Stimulated activated CD8-positive, alpha-beta memory T cell treated with anti-CD3 and anti-CD28 coated beads, Interleukin-7, amount 100 ng/mL, for 4 hours (primary cell): ENCODE measurements around the gene MROH8.
"Not testable (repeated sequence)": the region's sequence is repeated elsewhere in the genome, so short reads cannot be mapped to it uniquely, and the experiment has no call there.

ENCODE experiments used
- DNase-seq, 2 donors: peaks; one replicate each; pipeline ENCODE4 v3.0.0-alpha.2; 2020; ENCODE audit warnings: low read depth in 2 of 2

Gene MROH8

DNA sequence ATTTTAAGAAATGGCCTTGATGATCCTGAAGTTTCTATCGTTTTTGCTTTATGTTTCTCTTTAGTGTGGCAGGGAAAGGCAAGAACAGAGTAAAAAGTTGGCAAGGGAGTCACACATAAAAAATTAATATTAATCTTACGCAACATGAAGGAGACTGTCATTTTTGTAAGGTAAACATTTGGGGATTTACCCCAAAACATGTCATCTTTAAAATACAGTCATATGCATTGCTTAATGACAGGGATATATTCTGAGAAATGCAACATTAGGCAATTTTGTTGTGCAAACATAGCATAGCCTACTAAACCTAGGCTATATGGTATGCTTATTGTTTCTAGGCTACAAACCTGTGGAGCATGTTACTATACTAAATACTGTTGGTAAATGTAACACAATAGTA lies 88.9 kb downstream of the MROH8 start:
- DNase-seq, result no peak

DNA sequence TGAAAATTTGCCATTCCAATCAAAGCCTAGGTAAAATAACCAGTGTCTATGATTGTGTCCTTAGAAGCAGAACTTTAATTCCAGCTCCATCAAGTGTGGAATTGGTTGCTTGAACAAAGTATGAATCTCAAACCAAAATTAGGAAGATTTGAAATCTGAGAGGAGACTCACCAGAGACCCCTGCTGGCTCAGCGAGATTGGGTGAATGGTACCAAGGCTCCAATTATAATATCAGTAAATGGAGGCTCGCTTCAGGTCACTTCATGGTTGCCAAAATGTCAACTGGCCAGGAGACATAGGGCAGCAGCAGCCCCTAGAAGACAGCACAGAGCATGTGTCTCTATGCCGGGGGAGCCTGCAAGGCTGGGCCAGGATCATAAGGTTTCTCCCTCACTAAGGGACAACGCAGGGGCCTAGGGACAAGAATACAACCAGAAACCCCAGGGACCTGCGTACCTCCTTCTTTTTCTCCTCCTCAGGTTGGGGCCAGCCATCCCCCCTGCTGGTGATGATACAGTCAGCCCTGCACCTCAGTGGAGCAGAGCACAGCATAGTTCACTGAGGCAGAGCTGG lies 97.5 kb downstream of the MROH8 start:
- DNase-seq, result peak; percentile 10 to 14

DNA sequence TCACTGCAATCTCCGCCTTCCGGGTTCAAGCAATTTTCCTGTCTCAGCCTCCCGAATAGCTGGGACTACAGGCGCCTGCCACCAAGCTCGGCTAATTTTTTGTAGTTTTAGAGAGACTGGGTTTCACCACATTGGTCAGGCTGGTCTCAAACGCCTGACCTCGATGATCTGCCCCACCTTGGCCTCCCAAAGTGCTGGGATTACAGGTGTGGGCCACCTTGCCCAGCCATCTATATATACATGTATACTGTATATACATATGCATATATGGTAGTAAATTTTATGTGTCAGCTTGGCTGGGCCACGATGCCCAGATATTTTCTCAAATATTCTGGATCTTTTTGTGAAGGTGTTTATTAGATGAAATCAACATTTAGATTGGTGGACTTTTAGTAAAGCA lies 102.3 kb downstream of the MROH8 start:
- no peak for DNase-seq

DNA sequence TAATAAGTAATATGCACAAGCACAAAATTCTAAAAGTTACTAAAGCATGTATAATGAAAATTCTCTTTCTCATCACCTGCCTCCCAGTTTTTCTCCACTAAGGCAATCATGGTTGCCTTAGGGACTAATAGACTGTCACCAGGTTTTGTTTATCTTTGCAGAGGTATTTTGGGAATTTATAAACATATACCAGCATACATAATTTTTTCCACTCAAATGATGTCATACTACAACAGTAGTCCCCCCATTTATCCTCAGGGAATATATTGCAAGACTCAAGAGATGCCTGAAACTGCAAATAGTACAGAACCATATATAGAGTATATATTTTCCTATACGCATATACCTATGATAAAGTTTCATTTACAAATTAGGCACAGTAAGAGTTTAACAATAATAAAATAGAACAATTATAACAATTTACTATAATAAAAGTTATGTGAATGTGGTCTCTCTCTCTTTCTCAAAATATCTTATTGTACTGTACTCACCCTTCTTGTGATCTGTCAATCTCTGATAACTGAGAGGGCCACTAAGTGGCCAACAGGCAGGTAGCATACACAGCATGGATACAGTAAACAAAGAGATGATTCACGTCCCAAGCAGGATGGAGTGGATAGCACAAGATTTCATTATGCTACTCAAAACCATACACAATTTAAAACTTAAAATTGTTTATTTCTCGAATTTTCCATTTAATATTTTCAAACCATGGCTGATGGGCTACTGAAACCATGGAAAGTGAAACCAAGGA lies 103.2 kb downstream of the MROH8 start:
- no peak for DNase-seq

DNA sequence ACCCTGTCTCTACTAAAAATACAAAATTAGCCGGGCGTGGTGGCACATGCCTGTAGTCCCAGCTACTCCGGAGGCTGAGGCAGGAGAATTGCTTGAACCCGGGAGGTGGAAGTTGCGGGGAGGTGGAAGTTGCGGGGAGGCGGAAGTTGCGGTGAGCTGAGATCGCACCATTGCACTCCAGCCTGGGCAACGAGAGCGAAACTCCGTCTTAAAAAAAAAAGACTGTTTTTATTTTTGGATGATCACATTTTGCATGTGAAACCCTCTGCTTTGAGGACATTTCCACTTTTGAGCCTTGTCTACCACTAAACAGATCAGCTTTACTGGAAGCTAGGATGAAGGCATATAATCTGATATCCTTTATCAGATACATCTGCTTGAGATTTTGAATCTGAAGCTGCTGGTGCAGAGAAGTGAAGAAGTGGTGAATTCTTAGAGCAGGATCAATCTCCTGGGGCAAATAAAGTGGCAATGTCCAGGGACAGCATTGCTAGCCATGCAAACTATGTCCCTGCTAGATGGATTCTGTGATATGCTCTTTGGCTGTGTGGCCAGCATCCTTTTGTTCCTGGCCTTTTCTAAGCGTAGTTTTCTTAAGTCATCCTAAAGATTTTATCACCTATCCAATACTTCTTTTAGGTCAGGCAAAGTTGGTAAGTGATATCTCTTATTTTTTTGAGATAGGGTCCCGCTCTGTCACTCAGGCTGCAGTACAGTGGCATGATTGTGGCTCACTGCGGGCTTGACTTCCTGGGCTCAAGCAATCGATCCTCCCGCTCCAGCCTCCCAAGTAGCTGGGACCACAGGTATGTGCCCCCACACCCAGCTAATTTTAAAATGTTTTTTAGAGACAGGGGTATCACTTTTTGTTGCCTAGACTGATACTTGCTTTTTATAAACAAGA lies 106.8 kb downstream of the MROH8 start:
- DNase-seq, result no peak

DNA sequence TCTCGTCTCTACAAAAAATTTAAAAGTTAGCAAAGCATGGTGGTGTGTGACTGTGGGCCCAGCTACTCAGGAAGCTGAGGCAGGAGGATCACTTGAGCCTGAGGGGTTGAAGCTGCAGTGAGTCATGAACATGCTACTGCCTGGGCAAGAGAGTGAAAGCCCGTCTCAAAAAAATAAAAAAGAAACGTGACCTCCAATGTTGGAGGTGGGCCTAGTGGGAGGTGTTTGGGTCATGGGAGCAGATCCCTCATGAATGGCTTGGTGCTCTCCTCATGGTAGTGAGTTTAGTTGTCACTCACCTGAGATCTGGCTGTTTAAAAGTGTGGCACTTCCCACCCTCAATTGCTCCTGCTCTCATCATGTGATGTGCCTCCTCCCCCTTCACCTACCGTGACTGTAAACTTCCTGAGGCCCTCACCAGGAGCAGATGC lies 107.9 kb downstream of the MROH8 start:
- peak in 1 of 2 donors; percentile 3 for DNase-seq

DNA sequence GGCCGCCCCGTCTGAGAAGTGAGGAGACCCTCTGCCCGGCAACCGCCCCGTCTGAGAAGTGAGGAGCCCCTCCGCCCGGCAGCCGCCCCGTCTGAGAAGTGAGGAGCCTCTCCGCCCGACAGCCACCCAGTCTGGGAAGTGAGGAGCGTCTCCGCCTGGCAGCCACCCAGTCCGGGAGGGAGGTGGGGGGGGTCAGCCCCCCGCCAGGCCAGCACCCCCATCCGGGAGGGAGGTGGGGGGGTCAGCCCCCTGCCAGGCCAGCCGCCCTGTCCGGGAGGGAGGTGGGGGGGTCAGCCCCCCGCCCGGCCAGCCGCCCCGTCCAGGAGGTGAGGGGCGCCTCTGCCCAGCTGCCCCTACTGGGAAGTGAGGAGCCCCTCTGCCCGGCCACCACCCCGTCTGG lies 109.8 kb downstream of the MROH8 start:
- DNase-seq, result not testable (repeated sequence)

DNA sequence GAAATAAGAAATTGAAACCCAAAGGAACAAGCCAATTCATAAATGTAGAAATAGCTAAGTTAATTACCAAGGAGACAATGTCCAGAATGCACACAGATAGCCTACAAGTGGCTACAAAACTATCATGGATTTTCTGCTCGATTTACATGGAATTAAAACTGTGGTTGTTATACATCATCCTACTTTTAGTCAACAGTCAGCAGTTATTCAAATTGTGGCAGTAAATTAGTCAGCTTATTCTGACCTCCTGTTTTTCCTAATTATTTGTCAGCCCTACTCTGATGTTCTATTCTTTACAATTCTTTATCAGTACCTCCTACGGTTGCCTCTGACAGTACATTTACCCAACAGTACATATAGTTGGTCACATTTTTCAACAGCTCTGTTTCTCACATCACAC lies 113.2 kb downstream of the MROH8 start:
- no peak for DNase-seq

DNA sequence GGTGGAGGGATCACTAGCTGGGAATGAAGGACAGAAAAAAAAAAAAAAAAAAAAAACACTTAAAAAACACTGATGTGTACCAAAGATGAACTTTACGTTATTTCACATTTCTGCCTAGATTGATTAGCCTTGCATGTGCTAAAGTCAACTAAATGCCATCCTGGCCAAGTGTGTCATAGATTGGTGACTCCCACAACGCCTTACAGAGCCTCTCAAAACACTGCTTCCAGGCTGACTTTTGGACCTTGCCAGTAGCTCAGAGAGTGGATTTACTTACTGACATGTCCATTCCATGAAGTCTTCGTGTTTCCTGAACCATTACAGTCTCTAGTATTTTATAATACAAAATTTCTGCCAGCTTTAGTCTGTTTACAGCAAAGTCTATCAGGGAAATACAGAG lies 124.1 kb downstream of the MROH8 start:
- no peak for DNase-seq

DNA sequence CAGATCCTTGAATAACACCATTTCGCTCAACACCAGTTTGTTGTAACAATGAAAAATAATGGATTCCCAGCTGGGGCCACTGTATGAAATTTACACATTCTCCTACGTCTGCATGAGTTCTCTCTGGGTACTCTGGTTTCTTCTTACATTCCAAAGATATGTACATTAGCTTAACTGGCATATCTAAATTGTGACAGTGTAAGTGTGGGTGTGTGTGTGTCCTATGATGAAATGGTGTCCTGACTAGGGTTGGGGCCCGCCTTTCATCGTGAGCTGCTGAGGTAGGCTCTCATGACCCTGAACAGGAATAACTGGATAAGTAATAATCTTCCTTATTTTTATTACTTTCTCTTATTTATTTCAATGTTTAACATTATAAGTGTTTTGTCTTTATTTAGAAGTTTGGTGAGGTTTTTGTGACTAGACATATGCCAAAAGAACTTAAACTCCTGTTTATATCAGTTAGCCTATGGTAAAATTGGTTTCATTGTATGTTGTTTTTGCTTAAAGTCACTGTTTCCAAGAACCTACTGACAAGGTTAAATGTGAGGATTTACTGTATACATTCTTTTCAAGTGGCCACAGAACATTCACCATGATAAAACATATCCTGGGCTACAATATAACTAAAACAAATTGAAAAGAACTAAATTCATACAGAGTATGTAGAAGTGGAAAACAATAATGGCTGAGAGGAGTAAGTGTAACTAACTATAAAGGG lies 126.0 kb downstream of the MROH8 start:
- DNase-seq, result no peak
